Measurements from ENCODE around the gene CYP27B1.

CYP27B1 gene

GRCh38 chr12:57715786-57716185, 51.1 kb downstream of the CYP27B1 start:
- TF ChIP-seq SIN3A (IDR thresholded peaks at IDR 0.05; ENCODE audit: borderline replicate concordance, insufficient read depth, low read length) = no peak
- TF ChIP-seq TAF1 (IDR thresholded peaks at IDR 0.05; ENCODE audit: borderline replicate concordance, insufficient read depth, low read length) = no peak
- TF ChIP-seq POLR2AphosphoS5 (IDR thresholded peaks at IDR 0.05; ENCODE audit: low read depth, low read length) = no peak
- no peak for TF ChIP-seq FOXP2 (optimal IDR thresholded peaks at IDR 0.05; ENCODE audit: borderline replicate concordance, extremely low read depth, extremely low read length, insufficient read depth)
- TF ChIP-seq REST (IDR thresholded peaks at IDR 0.05; ENCODE audit: insufficient read depth in 1 of 2, low read depth in 2 of 2, low read length in 2 of 2) = no peak

- no peak for TF ChIP-seq POLR2AphosphoS5 (IDR thresholded peaks at IDR 0.05; ENCODE audit: low read depth, low read length)
- no peak for TF ChIP-seq SIN3A (IDR thresholded peaks at IDR 0.05; ENCODE audit: borderline replicate concordance, insufficient read depth, low read length)
- TF ChIP-seq REST (IDR thresholded peaks at IDR 0.05; ENCODE audit: insufficient read depth in 1 of 2, low read depth in 2 of 2, low read length in 2 of 2) = no peak
- TF ChIP-seq TAF1 (IDR thresholded peaks at IDR 0.05; ENCODE audit: borderline replicate concordance, insufficient read depth, low read length) = no peak
- no peak for TF ChIP-seq FOXP2 (optimal IDR thresholded peaks at IDR 0.05; ENCODE audit: borderline replicate concordance, extremely low read depth, extremely low read length, insufficient read depth)
These were observed 53.7 kb downstream of the CYP27B1 start for GRCh38 chr12:57713209-57713608.

DNA sequence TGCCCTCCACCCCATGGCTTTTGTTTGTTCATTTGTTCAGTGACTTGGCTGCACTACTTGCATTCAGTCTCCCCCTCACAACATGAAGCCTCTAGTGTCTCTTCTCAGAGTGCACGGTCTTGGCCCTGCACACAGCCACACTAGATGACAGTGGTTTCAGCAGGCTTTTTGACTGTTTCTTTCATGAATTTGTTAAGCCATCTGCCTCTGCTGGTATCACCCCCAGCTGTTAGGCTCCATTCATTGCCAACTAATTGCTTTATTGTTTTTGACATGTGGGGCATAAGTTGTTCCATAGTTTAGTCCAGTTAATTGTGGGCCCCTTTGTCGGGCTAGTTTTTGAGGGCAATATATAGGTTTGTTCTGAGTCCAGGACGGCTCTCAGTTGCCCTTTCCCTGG, 54.2 kb downstream of the CYP27B1 start:
- TF ChIP-seq TAF1 (IDR thresholded peaks at IDR 0.05; ENCODE audit: borderline replicate concordance, insufficient read depth, low read length) (no peak), FOXP2 (optimal IDR thresholded peaks at IDR 0.05; ENCODE audit: borderline replicate concordance, extremely low read depth, extremely low read length, insufficient read depth) (no peak), POLR2AphosphoS5 (IDR thresholded peaks at IDR 0.05; ENCODE audit: low read depth, low read length) (no peak), SIN3A (IDR thresholded peaks at IDR 0.05; ENCODE audit: borderline replicate concordance, insufficient read depth, low read length) (no peak), REST (IDR thresholded peaks at IDR 0.05; ENCODE audit: insufficient read depth in 1 of 2, low read depth in 2 of 2, low read length in 2 of 2) (no peak)

Measured in PFSK-1 (cell line).